Breast epithelium (tissue), 3 donors: ENCODE measurements around the gene ALPI.

Experiments used
- CTCF ChIP-seq, 3 donors: fragments of 450-650 bp; IDR thresholded peaks; one replicate each; pipeline ENCODE4 v1.5.1; 2016 to 2017; ENCODE audit warnings: antibody characterized with exemption in 3 of 3, mild to moderate bottlenecking in 3 of 3, moderate library complexity in 3 of 3
- POLR2A ChIP-seq: fragments of 450-650 bp; IDR thresholded peaks from one replicate; pipeline ENCODE4 v1.6.1; 2016; ENCODE audit warnings: antibody characterized with exemption, mild to moderate bottlenecking, moderate library complexity
- POLR2AphosphoS5 ChIP-seq, 3 donors: sonication (generic); formaldehyde crosslinking; IDR thresholded peaks; one replicate each; pipeline ENCODE4 v1.6.1; 2017; ENCODE audit warnings: antibody characterized with exemption in 3 of 3

- TF ChIP-seq POLR2AphosphoS5 (IDR thresholded peaks at IDR 0.05) (no peak), CTCF (IDR thresholded peaks at IDR 0.05) (no peak), POLR2A (no peak)
Observed at GRCh38 chr2:232456296-232457120, 555 bp downstream of the ALPI start.
